ENCODE results near the gene GAREM1. TPM values are rescaled to one million over a fixed set of nuclear protein-coding genes. Genes with fewer than 3 reads are reported as not detected.

Gene GAREM1
- total RNA-seq, 1 donor from 2014 or later, result 7.7 TPM

DNA sequence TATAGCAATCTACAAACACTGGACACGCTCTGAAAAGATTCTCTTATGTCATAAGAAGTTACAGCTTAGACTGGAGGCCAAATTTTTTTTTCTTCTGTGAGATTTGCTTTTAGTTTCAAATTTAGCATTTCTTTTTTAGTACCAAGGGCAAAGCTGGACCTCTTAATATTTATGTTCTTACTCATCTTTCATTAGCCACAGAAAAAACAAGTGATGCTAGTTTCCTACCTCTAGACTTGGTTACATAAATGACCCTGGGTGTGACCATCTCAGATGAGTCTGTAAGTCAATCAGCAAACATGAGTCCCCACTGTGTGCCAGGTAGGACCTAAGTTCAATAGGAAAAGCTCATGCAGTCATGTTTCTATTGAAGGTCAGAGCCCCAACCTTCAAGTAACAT is 186.4 kb downstream of the GAREM1 start:
- H3K36me3 Mint-ChIP-seq (ENCODE audit: low read depth), result peaks cover 5% of the 10 kb centered on the region
- no peak for DNase-seq (ENCODE audit: low spot score)
- no peaks in the 10 kb centered on the region for H3K9me3 Mint-ChIP-seq (ENCODE audit: low read depth)
- H3K27me3 Mint-ChIP-seq (ENCODE audit: low read depth), result no peaks in the 10 kb centered on the region
- H3K4me3 Mint-ChIP-seq (ENCODE audit: unreplicated experiment), result no peak overlapping the region
- H3K27ac Mint-ChIP-seq (ENCODE audit: unreplicated experiment), result no peak overlapping the region
- TF ChIP-seq, protein P1, sequence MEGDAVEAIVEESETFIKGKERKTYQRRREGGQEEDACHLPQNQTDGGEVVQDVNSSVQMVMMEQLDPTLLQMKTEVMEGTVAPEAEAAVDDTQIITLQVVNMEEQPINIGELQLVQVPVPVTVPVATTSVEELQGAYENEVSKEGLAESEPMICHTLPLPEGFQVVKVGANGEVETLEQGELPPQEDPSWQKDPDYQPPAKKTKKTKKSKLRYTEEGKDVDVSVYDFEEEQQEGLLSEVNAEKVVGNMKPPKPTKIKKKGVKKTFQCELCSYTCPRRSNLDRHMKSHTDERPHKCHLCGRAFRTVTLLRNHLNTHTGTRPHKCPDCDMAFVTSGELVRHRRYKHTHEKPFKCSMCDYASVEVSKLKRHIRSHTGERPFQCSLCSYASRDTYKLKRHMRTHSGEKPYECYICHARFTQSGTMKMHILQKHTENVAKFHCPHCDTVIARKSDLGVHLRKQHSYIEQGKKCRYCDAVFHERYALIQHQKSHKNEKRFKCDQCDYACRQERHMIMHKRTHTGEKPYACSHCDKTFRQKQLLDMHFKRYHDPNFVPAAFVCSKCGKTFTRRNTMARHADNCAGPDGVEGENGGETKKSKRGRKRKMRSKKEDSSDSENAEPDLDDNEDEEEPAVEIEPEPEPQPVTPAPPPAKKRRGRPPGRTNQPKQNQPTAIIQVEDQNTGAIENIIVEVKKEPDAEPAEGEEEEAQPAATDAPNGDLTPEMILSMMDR (IDR thresholded peaks at IDR 0.05), result no peak
- H3K4me1 Mint-ChIP-seq (ENCODE audit: low read depth), result peaks cover 43% of the 10 kb centered on the region

DNA sequence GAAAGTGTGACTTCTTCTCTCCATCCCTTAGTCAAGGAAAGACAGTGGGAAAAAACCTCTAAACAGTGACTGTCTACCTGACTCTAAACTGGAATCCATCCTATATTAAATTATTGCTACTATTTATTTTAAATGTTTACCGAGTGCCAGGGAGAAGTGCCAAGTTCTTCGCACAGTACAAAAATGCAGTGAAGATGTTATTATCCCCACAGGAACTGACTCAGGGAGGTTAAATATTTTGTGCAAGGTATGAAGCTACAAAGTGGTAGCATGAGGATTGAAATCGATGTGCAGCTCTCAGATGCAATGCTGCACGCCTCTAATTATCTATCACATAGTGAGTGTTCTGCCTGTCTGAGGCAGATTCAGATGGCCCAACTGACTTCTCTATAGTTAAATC is 189.8 kb downstream of the GAREM1 start:
- H3K4me3 Mint-ChIP-seq (ENCODE audit: unreplicated experiment), result no peak overlapping the region

DNA sequence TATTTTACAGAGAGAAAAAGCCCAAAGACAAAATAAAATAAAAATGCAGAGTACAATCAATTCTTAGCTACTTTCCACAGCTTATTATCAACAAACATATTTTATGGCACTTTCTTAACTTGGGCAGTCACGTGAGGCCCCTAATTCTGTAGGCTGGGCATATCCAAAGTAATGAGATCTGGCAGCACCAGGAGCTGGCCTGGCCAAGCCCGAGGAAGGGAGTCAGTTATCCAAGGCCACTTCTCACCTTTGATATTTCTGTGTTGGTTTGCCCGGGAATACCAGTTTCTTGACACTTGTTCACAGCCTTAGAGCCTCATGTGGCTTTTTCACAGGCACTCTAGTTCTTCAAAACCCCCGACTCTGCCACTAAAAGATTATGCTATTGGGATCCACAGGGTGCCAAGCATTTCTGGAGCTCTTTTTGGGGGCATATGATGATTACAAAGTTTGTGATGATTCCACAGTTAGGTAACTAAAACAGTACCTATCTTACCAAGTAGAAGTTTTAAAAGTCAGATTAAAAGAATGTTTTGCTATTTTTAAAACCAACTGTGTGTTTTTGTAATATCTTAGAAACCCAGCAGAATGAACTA is 190.4 kb downstream of the GAREM1 start:
- no peak overlapping the region for H3K4me3 Mint-ChIP-seq (ENCODE audit: unreplicated experiment)
- H3K4me1 Mint-ChIP-seq (ENCODE audit: low read depth), result peaks cover 55% of the 10 kb centered on the region
- peaks cover under 1% of the 10 kb centered on the region for H3K36me3 Mint-ChIP-seq (ENCODE audit: low read depth)
- H3K9me3 Mint-ChIP-seq (ENCODE audit: low read depth), result no peaks in the 10 kb centered on the region
- no peak overlapping the region for H3K27ac Mint-ChIP-seq (ENCODE audit: unreplicated experiment)
- no peak for DNase-seq (ENCODE audit: low spot score)
- H3K27me3 Mint-ChIP-seq (ENCODE audit: low read depth), result no peaks in the 10 kb centered on the region
- TF ChIP-seq, protein P1 (IDR thresholded peaks at IDR 0.05), result no peak

More for the DNA sequence above, 189.8 kb downstream of the GAREM1 start:
- no peak for DNase-seq (ENCODE audit: low spot score)
- no peak overlapping the region for H3K27ac Mint-ChIP-seq (ENCODE audit: unreplicated experiment)
- TF ChIP-seq, protein P1 (IDR thresholded peaks at IDR 0.05), result no peak
- peaks cover 58% of the 10 kb centered on the region for H3K4me1 Mint-ChIP-seq (ENCODE audit: low read depth)
- H3K36me3 Mint-ChIP-seq (ENCODE audit: low read depth), result peaks cover 3% of the 10 kb centered on the region
- no peaks in the 10 kb centered on the region for H3K9me3 Mint-ChIP-seq (ENCODE audit: low read depth)
- no peaks in the 10 kb centered on the region for H3K27me3 Mint-ChIP-seq (ENCODE audit: low read depth)

DNA sequence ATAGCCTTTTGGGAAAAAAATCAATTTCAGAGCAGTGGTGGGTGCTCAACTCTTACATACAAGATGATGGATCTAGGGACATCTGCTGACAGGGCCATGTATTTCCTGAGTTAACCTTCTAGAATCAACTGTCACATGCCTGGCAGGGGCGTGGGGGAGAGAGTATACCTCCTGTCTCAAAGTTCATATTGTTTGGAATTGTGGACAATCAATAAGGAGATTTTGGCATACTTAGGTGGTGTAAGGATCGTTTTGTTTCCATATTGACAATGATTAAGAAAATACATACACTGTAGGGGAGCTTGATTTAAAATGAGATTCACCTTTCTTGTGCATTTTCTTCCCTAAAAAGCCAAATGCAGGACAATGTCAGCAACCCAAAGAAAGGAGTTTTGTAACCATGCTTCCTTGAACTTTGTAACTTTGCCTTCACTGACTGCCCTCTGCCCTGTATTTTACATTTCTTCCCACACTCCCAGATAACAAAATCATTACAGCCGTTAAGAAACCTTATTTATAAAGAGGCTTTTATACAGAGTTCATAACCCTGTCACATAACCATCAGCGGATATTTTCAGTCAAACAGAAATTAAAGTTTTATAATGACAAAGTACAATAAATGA is 192.4 kb downstream of the GAREM1 start:
- H3K9me3 Mint-ChIP-seq (ENCODE audit: low read depth), result no peaks in the 10 kb centered on the region
- TF ChIP-seq, protein P1 (IDR thresholded peaks at IDR 0.05), result no peak
- peaks cover 3% of the 10 kb centered on the region for H3K36me3 Mint-ChIP-seq (ENCODE audit: low read depth)
- no peaks in the 10 kb centered on the region for H3K27me3 Mint-ChIP-seq (ENCODE audit: low read depth)
- no peak overlapping the region for H3K27ac Mint-ChIP-seq (ENCODE audit: unreplicated experiment)
- H3K4me1 Mint-ChIP-seq (ENCODE audit: low read depth), result peaks cover 39% of the 10 kb centered on the region
- H3K4me3 Mint-ChIP-seq (ENCODE audit: unreplicated experiment), result no peak overlapping the region
- DNase-seq (ENCODE audit: low spot score), result no peak

DNA sequence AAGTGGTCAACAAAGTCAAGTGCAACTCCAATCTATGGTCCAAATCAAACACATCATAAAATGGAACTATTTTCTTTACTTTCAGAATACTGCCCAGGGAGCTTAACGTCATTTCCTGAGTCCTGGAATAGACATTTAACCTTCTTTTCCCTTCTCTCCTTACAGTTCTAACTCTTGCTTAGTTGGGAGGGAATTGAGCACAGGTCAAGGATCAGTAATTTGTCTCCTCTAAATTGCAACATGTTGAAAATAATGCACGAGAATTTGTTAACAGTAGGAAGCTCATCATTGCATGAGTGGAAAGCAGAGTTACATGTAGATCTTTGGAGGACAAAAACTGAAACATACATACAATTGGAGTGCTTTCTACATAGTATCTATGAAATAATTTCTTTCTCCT is 193.1 kb downstream of the GAREM1 start:
- TF ChIP-seq, protein P1 (IDR thresholded peaks at IDR 0.05), result no peak
- Mint-ChIP-seq H3K4me1 (ENCODE audit: low read depth) (peaks cover 31% of the 10 kb centered on the region), H3K36me3 (ENCODE audit: low read depth) (peaks cover 3% of the 10 kb centered on the region), H3K9me3 (ENCODE audit: low read depth) (no peaks in the 10 kb centered on the region), H3K27ac (ENCODE audit: unreplicated experiment) (no peak overlapping the region), H3K27me3 (ENCODE audit: low read depth) (no peaks in the 10 kb centered on the region), H3K4me3 (ENCODE audit: unreplicated experiment) (no peak overlapping the region)
- DNase-seq (ENCODE audit: low spot score), result no peak

Measured in chondrocyte (in vitro differentiated cells).